Muscle of leg (tissue), 11 donors: ENCODE measurements around the gene EPB41L1. TPM values are rescaled to one million over a fixed set of nuclear protein-coding genes. Genes with fewer than 3 reads are reported as not detected.
A peak's percentile ranks its signal among the peaks of the same experiment; 100 is the strongest.

ENCODE experiments used
- DNase-seq: peaks from one replicate; pipeline ENCODE4 v3.0.0; 2013
- H3K27ac ChIP-seq: one replicate; pipeline ENCODE4 v1.5.1; 2013; ENCODE audit warnings: mild to moderate bottlenecking, low read length, control low read depth
- H3K27me3 ChIP-seq: one replicate; pipeline ENCODE4 v1.6.1; 2013; ENCODE audit warnings: low read length; ENCODE audit not compliant: control insufficient read depth, insufficient read depth
- H3K36me3 ChIP-seq: one replicate; pipeline ENCODE4 v1.6.1; 2013; ENCODE audit warnings: low read length; ENCODE audit not compliant: control insufficient read depth, insufficient read depth
- H3K4me1 ChIP-seq: one replicate; pipeline ENCODE4 v1.6.1; 2013; ENCODE audit warnings: low read length; ENCODE audit not compliant: control insufficient read depth, insufficient read depth
- H3K4me3 ChIP-seq: one replicate; pipeline ENCODE4 v1.5.1; 2013; ENCODE audit warnings: low read length, control low read depth
- H3K9me3 ChIP-seq: replicated peaks from 2 replicates; pipeline ENCODE4 v1.6.1; 2013; ENCODE audit warnings: low read depth, low read length; ENCODE audit not compliant: control insufficient read depth
- WGBS: methylation state at CpG from one replicate; pipeline ENCODE4 v1.1.5; 2013; ENCODE audit warnings: missing lambda C conversion rate; ENCODE audit not compliant: insufficient coverage; 5-methylcytosine and 5-hydroxymethylcytosine counted together
- polyA plus RNA-seq, 8 donors: library from polyadenylated mRNA; unstranded; fragments of 120-200 nt; gene quantifications; one replicate each; pipeline versions ENCODE4 v1.2.1 to v1.2.3, GENCODE V29; 2013; ENCODE audit warnings: inconsistent platforms in 1 of 8, low replicate concordance in 1 of 8; ENCODE audit not compliant: insufficient read length in 8 of 8, insufficient read depth in 1 of 8
- total RNA-seq: library from RNA; stranded (reverse); fragments of 120-200 nt; gene quantifications from one replicate; pipeline ENCODE4 v1.2.4, GENCODE V29; 2013

EPB41L1 gene
- total and polyA plus RNA-seq, 9 donors = 14.3 to 37.6 (median 25.1) TPM

DNA sequence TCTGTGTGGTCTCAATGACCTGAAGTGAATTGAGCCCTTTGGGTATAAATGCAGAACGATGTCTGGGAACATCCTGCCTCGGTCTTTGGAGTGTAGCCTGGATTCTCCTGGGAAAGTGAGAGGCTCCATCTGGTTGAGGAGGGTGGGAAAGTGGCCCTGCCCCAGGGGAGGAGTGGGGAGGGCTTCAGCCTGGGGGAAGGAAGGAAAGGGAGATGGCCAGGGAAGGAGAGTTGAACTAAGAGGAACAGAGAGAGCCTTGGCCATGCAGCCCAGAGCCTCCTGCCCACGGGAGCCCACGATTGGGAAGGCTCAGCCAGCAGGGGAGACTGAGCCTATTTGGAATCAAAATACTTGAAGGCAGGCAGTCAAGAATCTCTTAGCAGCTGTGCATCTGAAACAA lies 2.3 kb upstream of the EPB41L1 start:
- WGBS = 9% methylated on average over 4 of the region's 4 CpGs
- no peaks in the 10 kb centered on the region for H3K36me3 ChIP-seq
- peak; percentile 70 for DNase-seq
- peaks cover 8% of the 10 kb centered on the region for H3K27me3 ChIP-seq
- H3K9me3 ChIP-seq = no peaks in the 10 kb centered on the region
- peaks cover 47% of the 10 kb centered on the region for H3K4me1 ChIP-seq
- H3K27ac ChIP-seq = peak overlapping the region; percentile 35
- no peak overlapping the region for H3K4me3 ChIP-seq

DNA sequence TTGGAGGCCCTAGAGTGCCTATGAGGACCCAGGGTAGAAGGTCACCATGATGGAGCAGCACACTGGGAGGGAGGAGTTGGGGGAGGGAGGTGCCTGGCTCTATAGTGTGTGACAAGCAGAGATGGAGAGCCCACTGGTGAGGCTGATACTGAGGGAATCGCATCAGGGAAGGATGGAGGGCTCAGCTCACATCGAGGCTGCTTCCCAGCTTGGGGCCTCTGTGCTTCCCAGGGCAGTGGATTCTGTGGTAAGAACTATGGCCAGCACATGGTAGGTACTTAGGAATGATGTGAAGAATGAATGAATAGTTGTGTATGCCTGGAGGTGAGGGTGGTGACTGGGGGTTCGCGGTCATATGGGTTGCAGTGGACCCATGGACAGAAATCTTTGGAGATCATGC lies 1.3 kb upstream of the EPB41L1 start:
- Histone ChIP-seq H3K27ac (no peak overlapping the region), H3K27me3 (peaks cover 8% of the 10 kb centered on the region), H3K4me3 (no peak overlapping the region), H3K36me3 (no peaks in the 10 kb centered on the region), H3K9me3 (no peaks in the 10 kb centered on the region), H3K4me1 (peaks cover 47% of the 10 kb centered on the region)
- 89% methylated on average over 2 of the region's 4 CpGs for WGBS
- DNase-seq = no peak

DNA sequence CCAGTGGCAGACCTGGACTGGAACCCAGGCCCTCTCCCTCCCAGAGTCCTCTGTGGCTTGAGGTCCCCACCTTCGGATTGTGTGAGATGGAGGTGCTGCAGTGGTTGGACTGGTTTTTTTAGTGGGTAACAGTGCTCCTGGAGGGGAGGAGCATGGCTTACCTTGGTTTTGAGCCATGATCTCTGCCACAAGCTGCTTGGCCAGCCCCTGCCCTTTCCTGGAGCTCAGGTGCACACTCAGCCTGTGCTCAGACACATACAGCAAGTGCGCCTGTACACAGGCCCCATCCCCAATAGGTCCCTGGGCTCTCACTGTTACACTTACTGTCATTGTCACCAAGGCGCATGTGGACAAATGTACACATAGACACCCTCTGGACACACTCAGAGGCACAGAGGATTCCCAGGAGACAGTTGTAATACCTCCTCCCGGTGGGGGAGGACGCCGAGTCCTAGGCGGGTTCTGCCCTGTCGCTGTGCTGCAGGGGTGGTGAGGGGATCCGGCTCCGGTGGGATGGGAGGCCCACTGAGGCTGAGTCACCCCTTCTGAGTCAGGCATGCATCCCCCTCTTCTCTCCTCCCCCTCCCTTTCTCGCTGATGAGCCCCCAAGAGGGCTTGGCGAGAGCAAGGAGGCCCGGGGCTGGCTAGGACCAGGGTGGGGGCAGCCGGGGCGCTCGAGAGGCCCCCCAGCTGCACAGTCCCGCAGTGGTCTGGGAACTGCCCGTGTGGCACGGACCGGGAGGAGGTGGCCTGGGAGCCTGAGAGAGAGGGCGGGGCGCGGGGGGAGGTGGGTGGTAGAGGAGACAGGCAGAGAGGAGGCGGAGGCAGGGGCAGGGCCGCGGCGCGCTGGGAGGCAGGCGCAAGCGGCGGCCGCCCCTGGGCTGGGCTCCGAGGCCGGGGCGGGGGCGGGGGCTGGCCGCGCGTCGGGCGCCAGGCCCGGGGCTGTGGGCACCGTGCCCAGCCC lies 522 bp upstream of the EPB41L1 start:
- H3K27me3 ChIP-seq = peaks cover 8% of the 10 kb centered on the region
- H3K4me1 ChIP-seq = peaks cover 45% of the 10 kb centered on the region
- peak overlapping the region; percentile 64 for H3K4me3 ChIP-seq
- no peaks in the 10 kb centered on the region for H3K9me3 ChIP-seq
- H3K27ac ChIP-seq = peak overlapping the region; percentile 69
- 4% methylated on average over 30 of the region's 43 CpGs for WGBS
- no peaks in the 10 kb centered on the region for H3K36me3 ChIP-seq
- peak; percentile 84 for DNase-seq

DNA sequence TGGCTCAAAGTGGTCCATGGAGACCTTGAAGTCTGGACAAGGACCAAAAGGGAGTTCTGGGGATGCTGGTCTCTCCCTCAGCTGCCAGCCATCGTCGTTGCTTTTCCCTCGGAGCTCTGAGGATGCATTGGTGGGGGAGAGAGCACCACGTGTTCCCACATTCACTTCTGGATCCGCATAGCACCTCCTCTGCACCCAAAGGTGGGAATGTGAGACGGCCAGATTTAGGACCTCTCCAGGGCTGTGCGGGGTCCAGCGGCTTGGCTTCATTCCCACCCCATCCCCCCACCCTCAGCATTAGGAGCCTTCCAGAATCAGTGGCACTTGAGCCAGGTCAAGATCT lies 1.1 kb downstream of the EPB41L1 start:
- H3K4me1 ChIP-seq = peaks cover 38% of the 10 kb centered on the region
- no peak for DNase-seq
- no peaks in the 10 kb centered on the region for H3K9me3 ChIP-seq
- H3K27me3 ChIP-seq = peaks cover 8% of the 10 kb centered on the region
- no peaks in the 10 kb centered on the region for H3K36me3 ChIP-seq
- H3K4me3 ChIP-seq = peak overlapping the region; percentile 64
- no peak overlapping the region for H3K27ac ChIP-seq
- WGBS = no CpG with 5 or more reads among the region's 8 CpGs

DNA sequence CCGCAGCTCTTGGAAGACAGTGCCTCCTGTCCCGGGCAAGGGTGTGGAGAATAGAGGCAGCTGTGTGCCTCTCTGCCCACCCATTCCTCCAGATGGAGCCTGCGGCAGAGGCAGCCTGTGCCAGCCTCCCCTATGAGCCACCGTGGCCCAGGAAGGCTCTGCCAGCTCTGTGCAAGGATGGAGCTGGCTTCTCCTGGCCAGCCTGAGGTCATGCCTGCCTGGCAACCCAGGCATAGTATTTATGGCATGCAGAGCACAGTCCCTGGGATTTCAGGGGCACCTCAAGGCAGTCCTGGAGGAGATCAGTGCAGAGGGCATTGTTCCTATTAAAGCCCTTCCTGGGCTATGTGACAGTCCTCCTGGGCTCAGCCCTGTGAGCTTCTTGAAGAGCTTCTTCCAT lies 1.5 kb downstream of the EPB41L1 start:
- 86% methylated on average over 4 of the region's 4 CpGs for WGBS
- no peak overlapping the region for H3K27ac ChIP-seq
- H3K4me3 ChIP-seq = no peak overlapping the region

DNA sequence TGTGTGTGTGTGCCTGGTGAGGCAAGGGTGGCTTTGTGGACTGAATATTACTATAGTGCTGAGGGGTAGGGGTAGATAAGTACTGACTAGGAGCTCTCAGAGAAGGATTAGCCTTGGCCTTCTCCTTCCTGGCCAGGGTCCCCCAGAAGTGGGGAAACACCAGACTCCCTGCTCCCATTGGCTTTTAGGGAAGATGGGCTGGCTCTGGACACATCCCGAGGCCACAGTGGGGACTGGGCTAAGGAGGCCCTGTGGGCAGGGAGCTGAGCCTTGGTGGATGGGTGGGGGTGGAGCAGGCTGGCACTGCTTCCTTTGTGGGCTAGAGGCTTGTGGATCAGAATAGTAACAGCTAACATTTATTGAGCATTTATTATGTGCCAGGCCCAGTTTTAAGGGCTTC lies 3.1 kb downstream of the EPB41L1 start:
- Histone ChIP-seq H3K9me3 (no peaks in the 10 kb centered on the region), H3K4me3 (no peak overlapping the region), H3K4me1 (peaks cover 34% of the 10 kb centered on the region), H3K36me3 (no peaks in the 10 kb centered on the region), H3K27me3 (peaks cover 8% of the 10 kb centered on the region), H3K27ac (no peak overlapping the region)
- 71% methylated on average over 1 of the region's 1 CpG for WGBS
- DNase-seq = no peak

More for the DNA sequence above, 1.5 kb downstream of the EPB41L1 start:
- Histone ChIP-seq H3K36me3 (no peaks in the 10 kb centered on the region), H3K9me3 (no peaks in the 10 kb centered on the region), H3K4me1 (peaks cover 38% of the 10 kb centered on the region), H3K27me3 (peaks cover 8% of the 10 kb centered on the region)
- no peak for DNase-seq

DNA sequence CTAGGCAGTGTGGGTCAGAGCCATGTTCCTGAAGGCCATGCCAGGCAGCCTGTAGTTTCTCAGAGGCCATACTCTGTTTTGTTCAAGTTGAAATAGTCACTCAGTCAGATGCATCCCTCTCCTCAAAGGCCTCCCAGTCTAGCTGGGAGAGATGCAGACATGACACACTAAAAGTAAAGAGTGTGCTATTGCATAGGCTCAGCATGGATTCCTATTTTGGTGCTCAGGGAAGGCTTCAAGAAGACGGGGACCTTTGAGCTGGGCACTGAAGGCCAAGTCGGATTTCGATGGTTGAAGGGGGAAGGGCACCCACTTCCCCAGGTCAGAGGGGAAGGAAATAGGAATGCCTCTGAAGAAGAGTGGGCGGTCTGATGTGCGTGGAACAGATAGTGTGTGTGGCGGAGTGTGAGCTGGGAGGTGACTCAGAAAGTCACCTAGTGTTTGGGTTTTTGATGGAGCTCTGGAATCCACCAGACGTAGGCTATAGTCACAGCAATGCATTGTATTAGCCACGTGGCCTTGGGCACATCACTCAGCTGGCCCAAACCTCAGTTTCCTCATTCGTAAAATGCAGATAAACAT lies 3.7 kb downstream of the EPB41L1 start:
- no peak overlapping the region for H3K4me3 ChIP-seq
- H3K4me1 ChIP-seq = peaks cover 29% of the 10 kb centered on the region
- no peaks in the 10 kb centered on the region for H3K9me3 ChIP-seq
- peaks cover under 1% of the 10 kb centered on the region for H3K36me3 ChIP-seq
- peaks cover 8% of the 10 kb centered on the region for H3K27me3 ChIP-seq
- no peak for DNase-seq
- H3K27ac ChIP-seq = no peak overlapping the region
- WGBS = 83% methylated on average over 6 of the region's 9 CpGs

DNA sequence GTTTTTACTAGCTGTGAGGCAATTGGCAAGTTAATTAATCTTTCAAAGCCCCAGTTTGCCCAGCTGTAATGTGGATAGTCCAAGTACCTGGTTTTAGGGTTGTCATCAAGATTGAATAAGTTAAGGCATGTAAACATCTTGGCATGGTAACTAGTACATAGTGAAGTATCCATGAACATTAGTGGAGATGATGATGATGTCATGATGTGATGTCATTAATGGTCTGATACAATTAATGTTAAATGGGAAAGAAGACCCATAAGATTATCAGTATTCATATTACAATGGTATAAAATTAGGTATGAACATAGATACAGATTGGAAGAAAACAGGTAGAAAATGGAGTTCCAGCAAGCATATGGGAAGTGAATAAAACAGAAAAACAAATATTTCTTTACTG lies 5.3 kb downstream of the EPB41L1 start:
- Histone ChIP-seq H3K36me3 (peaks cover 3% of the 10 kb centered on the region), H3K4me3 (no peak overlapping the region), H3K9me3 (no peaks in the 10 kb centered on the region), H3K27ac (no peak overlapping the region), H3K27me3 (peaks cover 7% of the 10 kb centered on the region), H3K4me1 (peaks cover 17% of the 10 kb centered on the region)
- DNase-seq = no peak

DNA sequence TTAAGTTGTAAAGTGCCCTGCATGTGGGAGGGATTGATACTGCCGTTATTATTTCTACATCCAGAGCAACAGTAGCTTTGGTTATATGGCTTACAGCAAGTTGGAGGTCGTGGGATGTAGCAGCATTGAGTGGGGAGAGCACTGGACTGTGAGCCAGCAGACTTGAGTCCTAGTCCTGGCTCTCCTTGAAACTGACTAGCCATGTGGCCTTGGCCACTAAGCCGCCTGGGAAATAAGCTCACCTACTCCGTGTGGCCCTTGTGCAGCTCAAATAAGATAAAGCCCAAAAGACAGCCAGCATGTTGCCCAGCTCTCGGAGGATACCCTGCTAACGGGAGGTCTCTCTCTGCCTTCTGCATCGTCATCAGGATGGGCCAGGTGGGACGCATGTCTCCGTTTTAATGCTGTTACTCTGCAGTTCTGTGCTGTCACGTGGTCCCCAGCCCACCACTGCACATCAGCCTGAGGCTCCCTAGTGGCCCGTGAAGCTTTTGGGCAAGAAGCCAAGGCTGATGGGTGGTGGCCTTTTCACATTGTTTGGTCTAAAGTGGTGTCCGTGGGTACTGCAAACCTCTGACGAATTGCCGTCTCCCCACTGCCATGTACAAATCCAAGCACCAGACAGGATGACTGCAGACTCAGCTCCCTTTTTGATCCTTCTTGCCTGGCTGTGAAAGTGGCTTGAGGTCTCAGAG lies 7.9 kb downstream of the EPB41L1 start:
- Histone ChIP-seq H3K4me1 (peaks cover 3% of the 10 kb centered on the region), H3K27me3 (no peaks in the 10 kb centered on the region), H3K36me3 (peaks cover 3% of the 10 kb centered on the region), H3K27ac (no peak overlapping the region), H3K4me3 (no peak overlapping the region), H3K9me3 (no peaks in the 10 kb centered on the region)
- 36% methylated on average over 11 of the region's 14 CpGs for WGBS
- peak; percentile 42 for DNase-seq

DNA sequence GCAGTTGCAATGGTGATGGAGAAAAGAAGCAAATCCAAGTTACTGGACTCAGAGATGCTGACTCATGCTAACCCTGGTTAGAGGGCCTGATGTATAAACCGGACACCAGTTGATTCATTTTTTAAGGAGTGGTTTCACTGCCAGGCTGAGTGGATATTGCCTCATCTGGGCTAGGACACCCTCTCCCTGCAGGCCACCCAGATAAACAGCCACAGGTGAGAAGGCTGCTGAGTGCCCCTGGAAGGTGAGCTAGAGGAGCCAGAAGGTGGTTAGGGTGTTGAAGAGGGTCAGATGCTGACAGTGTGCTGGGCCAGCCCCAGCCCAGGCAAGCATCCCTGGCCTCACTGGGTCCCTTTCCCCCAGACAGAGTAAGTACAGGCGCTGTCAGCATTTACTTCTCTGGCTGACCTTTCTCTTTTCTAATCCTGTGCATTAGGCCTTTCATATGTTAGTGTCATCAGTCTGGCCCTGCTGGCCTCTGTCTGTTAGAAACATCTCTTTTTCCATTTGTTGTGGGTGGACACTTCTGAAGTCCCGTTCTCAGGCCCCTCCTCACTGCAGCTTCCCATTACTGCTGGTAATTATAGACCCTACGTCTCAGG lies 13.5 kb downstream of the EPB41L1 start:
- H3K4me1 ChIP-seq = peaks cover 3% of the 10 kb centered on the region
- H3K27ac ChIP-seq = peak overlapping the region; percentile 80
- peaks cover 3% of the 10 kb centered on the region for H3K36me3 ChIP-seq
- H3K4me3 ChIP-seq = no peak overlapping the region
- WGBS = 68% methylated on average over 2 of the region's 4 CpGs
- H3K9me3 ChIP-seq = no peaks in the 10 kb centered on the region
- no peaks in the 10 kb centered on the region for H3K27me3 ChIP-seq
- peak; percentile 87 for DNase-seq
